ENCODE results near the gene EFHD1. TPM values are rescaled to one million over a fixed set of nuclear protein-coding genes. Genes with fewer than 3 reads are reported as not detected.
"Not testable (repeated sequence)": the region's sequence is repeated elsewhere in the genome, so short reads cannot be mapped to it uniquely, and the experiment has no call there.

The EFHD1 gene
- total and polyA plus RNA-seq, 4 donors = 85.8 to 236 (median 140) TPM

GRCh38 chr2:232700154-232700553, 66.8 kb downstream of the EFHD1 start:
- 85 to 95% methylated on average over 1 of the region's 1 CpG for WGBS, 2 donors
- peaks cover 0 to 6% of the 10 kb centered on the region in 2 donors for H3K4me1 ChIP-seq (ENCODE audit: control insufficient read depth in 1 of 2, insufficient read depth in 2 of 2, low read length in 2 of 2)

DNA sequence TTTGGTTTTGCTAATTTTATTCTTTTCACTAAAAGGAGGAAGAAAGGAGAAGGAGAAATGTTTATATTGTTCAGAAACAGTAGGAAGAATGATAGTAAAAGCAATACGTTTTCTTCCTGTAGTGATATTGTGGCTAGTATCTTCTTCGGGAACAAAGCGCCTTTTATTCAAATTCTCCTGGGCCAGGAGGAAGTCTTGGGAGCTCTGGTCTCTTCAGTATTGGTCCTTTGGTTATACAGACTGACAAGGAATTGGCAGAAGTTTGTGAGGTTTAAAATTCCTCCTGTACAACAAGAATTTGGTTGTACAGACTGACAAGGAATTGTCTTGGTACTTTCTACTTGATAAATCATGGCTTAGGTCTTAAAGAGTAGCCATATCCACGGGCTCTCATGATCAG, 73.7 kb downstream of the EFHD1 start:
- no peak for ATAC-seq (ENCODE audit: low FRiP score)
- Histone ChIP-seq H3K36me3 (ENCODE audit: control insufficient read depth in 1 of 2, insufficient read depth in 2 of 2, low read length in 1 of 2) (peaks cover 0 to 3% of the 10 kb centered on the region in 2 donors), H3K4me3 (ENCODE audit: low read length in 2 of 2) (no peak overlapping the region), H3K27me3 (ENCODE audit: control insufficient read depth in 1 of 2, insufficient read depth in 2 of 2, low read length in 1 of 2) (no peaks in the 10 kb centered on the region), H3K4me1 (ENCODE audit: control insufficient read depth in 1 of 2, insufficient read depth in 2 of 2, low read length in 2 of 2) (no peaks in the 10 kb centered on the region), H3K9me3 (ENCODE audit: control insufficient read depth, low read length) (no peaks in the 10 kb centered on the region), H3K27ac (ENCODE audit: low read depth in 1 of 2, low read length in 2 of 2) (no peak overlapping the region)
- intact Hi-C loops (cut with DNase I) = no loop called here
- DNase-seq = no peak
- WGBS, 2 donors = 91% methylated on average over 4 of the region's 4 CpGs

More at GRCh38 chr2:232700154-232700553, 66.8 kb downstream of the EFHD1 start:
- no peaks in the 10 kb centered on the region for H3K27me3 ChIP-seq (ENCODE audit: control insufficient read depth in 1 of 2, insufficient read depth in 2 of 2, low read length in 1 of 2)
- H3K36me3 ChIP-seq (ENCODE audit: control insufficient read depth in 1 of 2, insufficient read depth in 2 of 2, low read length in 1 of 2) = peaks cover 0 to 3% of the 10 kb centered on the region in 2 donors
- DNase-seq (no peak), ATAC-seq (ENCODE audit: low FRiP score) (no peak)
- H3K4me3 ChIP-seq (ENCODE audit: low read length in 2 of 2) = no peak overlapping the region
- H3K27ac ChIP-seq (ENCODE audit: low read depth in 1 of 2, low read length in 2 of 2) = no peak overlapping the region
- H3K9me3 ChIP-seq (ENCODE audit: control insufficient read depth, low read length) = no peaks in the 10 kb centered on the region
- intact Hi-C loops (cut with DNase I) = no loop called here

GRCh38 chr2:232713505-232713904, 80.1 kb downstream of the EFHD1 start:
- Histone ChIP-seq H3K27me3 (ENCODE audit: control insufficient read depth in 1 of 2, insufficient read depth in 2 of 2, low read length in 1 of 2) (no peaks in the 10 kb centered on the region), H3K27ac (ENCODE audit: low read depth in 1 of 2, low read length in 2 of 2) (no peak overlapping the region), H3K9me3 (ENCODE audit: control insufficient read depth, low read length) (no peaks in the 10 kb centered on the region), H3K4me1 (ENCODE audit: control insufficient read depth in 1 of 2, insufficient read depth in 2 of 2, low read length in 2 of 2) (no peaks in the 10 kb centered on the region), H3K4me3 (ENCODE audit: low read length in 2 of 2) (no peak overlapping the region), H3K36me3 (ENCODE audit: control insufficient read depth in 1 of 2, insufficient read depth in 2 of 2, low read length in 1 of 2) (no peaks in the 10 kb centered on the region)
- no peak for DNase-seq
- intact Hi-C loops (cut with DNase I) = no loop called here
- ATAC-seq (ENCODE audit: low FRiP score) = no peak

- ATAC-seq (ENCODE audit: low FRiP score) = no peak
- H3K27ac ChIP-seq (ENCODE audit: low read depth in 1 of 2, low read length in 2 of 2) = no peak overlapping the region
- intact Hi-C loops (cut with DNase I) = no loop called here
- H3K4me3 ChIP-seq (ENCODE audit: low read length in 2 of 2) = no peak overlapping the region
- no peaks in the 10 kb centered on the region for H3K9me3 ChIP-seq (ENCODE audit: control insufficient read depth, low read length)
- no peaks in the 10 kb centered on the region for H3K36me3 ChIP-seq (ENCODE audit: control insufficient read depth in 1 of 2, insufficient read depth in 2 of 2, low read length in 1 of 2)
- no peak for DNase-seq
- 86 to 90% methylated on average over 3 of the region's 3 CpGs for WGBS, 2 donors
- peaks cover 0 to 2% of the 10 kb centered on the region in 2 donors for H3K4me1 ChIP-seq (ENCODE audit: control insufficient read depth in 1 of 2, insufficient read depth in 2 of 2, low read length in 2 of 2)
- H3K27me3 ChIP-seq (ENCODE audit: control insufficient read depth in 1 of 2, insufficient read depth in 2 of 2, low read length in 1 of 2) = no peaks in the 10 kb centered on the region
Measured at GRCh38 chr2:232714969-232715368, 81.6 kb downstream of the EFHD1 start.

GRCh38 chr2:232720056-232720455, 86.7 kb downstream of the EFHD1 start:
- DNase-seq; H3K27ac ChIP-seq (ENCODE audit: low read depth in 1 of 2, low read length in 2 of 2); H3K9me3 ChIP-seq (ENCODE audit: control insufficient read depth, low read length); intact Hi-C loops (cut with DNase I); ATAC-seq (ENCODE audit: low FRiP score); H3K27me3 ChIP-seq (ENCODE audit: control insufficient read depth in 1 of 2, insufficient read depth in 2 of 2, low read length in 1 of 2); H3K36me3 ChIP-seq (ENCODE audit: control insufficient read depth in 1 of 2, insufficient read depth in 2 of 2, low read length in 1 of 2); H3K4me3 ChIP-seq (ENCODE audit: low read length in 2 of 2); H3K4me1 ChIP-seq (ENCODE audit: control insufficient read depth in 1 of 2, insufficient read depth in 2 of 2, low read length in 2 of 2): not testable (repeated sequence)

DNA sequence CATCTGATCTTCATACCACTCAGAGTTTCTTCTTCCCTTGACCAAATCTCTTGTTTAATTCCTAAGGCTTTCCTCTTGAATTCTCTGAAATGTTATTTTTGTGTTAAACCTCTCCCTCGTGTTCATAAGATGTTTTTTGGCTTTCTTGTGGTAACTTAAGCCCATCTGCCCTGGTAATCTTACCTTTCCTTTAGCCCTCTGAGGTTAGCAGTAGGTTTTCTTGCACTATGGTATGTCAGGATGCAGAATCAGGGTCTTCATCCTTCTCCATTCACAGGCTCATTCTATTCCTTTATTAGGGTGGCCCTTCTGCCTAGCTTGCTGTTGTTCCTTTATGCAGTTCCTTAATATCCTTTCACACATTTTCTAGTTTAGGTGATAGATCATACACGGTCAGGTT, 87.9 kb downstream of the EFHD1 start:
- H3K4me1 ChIP-seq (ENCODE audit: control insufficient read depth in 1 of 2, insufficient read depth in 2 of 2, low read length in 2 of 2) = peaks cover 4 to 9% of the 10 kb centered on the region in 2 donors
- no peaks in the 10 kb centered on the region for H3K27me3 ChIP-seq (ENCODE audit: control insufficient read depth in 1 of 2, insufficient read depth in 2 of 2, low read length in 1 of 2)
- DNase-seq (no peak), ATAC-seq (ENCODE audit: low FRiP score) (no peak)
- no peaks in the 10 kb centered on the region for H3K9me3 ChIP-seq (ENCODE audit: control insufficient read depth, low read length)
- H3K4me3 ChIP-seq (ENCODE audit: low read length in 2 of 2) = no peak overlapping the region
- intact Hi-C loops (cut with DNase I) = no loop called here
- H3K36me3 ChIP-seq (ENCODE audit: control insufficient read depth in 1 of 2, insufficient read depth in 2 of 2, low read length in 1 of 2) = peaks cover 2 to 3% of the 10 kb centered on the region in 2 donors
- no peak overlapping the region for H3K27ac ChIP-seq (ENCODE audit: low read depth in 1 of 2, low read length in 2 of 2)
- WGBS, 2 donors = 54 to 59% methylated on average over 2 of the region's 2 CpGs

GRCh38 chr2:232721882-232722281, 88.5 kb downstream of the EFHD1 start:
- no peak for DNase-seq

GRCh38 chr2:232723027-232723426, 89.6 kb downstream of the EFHD1 start:
- Histone ChIP-seq H3K27me3 (ENCODE audit: control insufficient read depth in 1 of 2, insufficient read depth in 2 of 2, low read length in 1 of 2) (no peaks in the 10 kb centered on the region), H3K36me3 (ENCODE audit: control insufficient read depth in 1 of 2, insufficient read depth in 2 of 2, low read length in 1 of 2) (peaks cover 2 to 3% of the 10 kb centered on the region in 2 donors), H3K27ac (ENCODE audit: low read depth in 1 of 2, low read length in 2 of 2) (no peak overlapping the region), H3K9me3 (ENCODE audit: control insufficient read depth, low read length) (no peaks in the 10 kb centered on the region), H3K4me1 (ENCODE audit: control insufficient read depth in 1 of 2, insufficient read depth in 2 of 2, low read length in 2 of 2) (peaks cover 4 to 9% of the 10 kb centered on the region in 2 donors), H3K4me3 (ENCODE audit: low read length in 2 of 2) (no peak overlapping the region)
- 79 to 85% methylated on average over 1 of the region's 1 CpG for WGBS, 2 donors
- intact Hi-C loops (cut with DNase I) = no loop called here
- ATAC-seq (ENCODE audit: low FRiP score) (no peak), DNase-seq (no peak)

More at GRCh38 chr2:232721882-232722281, 88.5 kb downstream of the EFHD1 start:
- H3K27ac ChIP-seq (ENCODE audit: low read depth in 1 of 2, low read length in 2 of 2) = no peak overlapping the region
- no peak for ATAC-seq (ENCODE audit: low FRiP score)
- intact Hi-C loops (cut with DNase I) = no loop called here
- 80 to 92% methylated on average over 2 of the region's 2 CpGs for WGBS, 2 donors
- peaks cover 2 to 3% of the 10 kb centered on the region in 2 donors for H3K36me3 ChIP-seq (ENCODE audit: control insufficient read depth in 1 of 2, insufficient read depth in 2 of 2, low read length in 1 of 2)
- no peak overlapping the region for H3K4me3 ChIP-seq (ENCODE audit: low read length in 2 of 2)
- H3K27me3 ChIP-seq (ENCODE audit: control insufficient read depth in 1 of 2, insufficient read depth in 2 of 2, low read length in 1 of 2) = no peaks in the 10 kb centered on the region
- H3K9me3 ChIP-seq (ENCODE audit: control insufficient read depth, low read length) = no peaks in the 10 kb centered on the region
- H3K4me1 ChIP-seq (ENCODE audit: control insufficient read depth in 1 of 2, insufficient read depth in 2 of 2, low read length in 2 of 2) = peaks cover 4 to 9% of the 10 kb centered on the region in 2 donors

- H3K36me3 ChIP-seq (ENCODE audit: control insufficient read depth in 1 of 2, insufficient read depth in 2 of 2, low read length in 1 of 2) = peaks cover 0 to 3% of the 10 kb centered on the region in 2 donors
- ATAC-seq (ENCODE audit: low FRiP score) = no peak
- intact Hi-C loops (cut with DNase I) = no loop called here
Measured at GRCh38 chr2:232728785-232729184, 95.4 kb downstream of the EFHD1 start.

More at GRCh38 chr2:232728785-232729184, 95.4 kb downstream of the EFHD1 start:
- Histone ChIP-seq H3K4me3 (ENCODE audit: low read length in 2 of 2) (no peak overlapping the region), H3K27ac (ENCODE audit: low read depth in 1 of 2, low read length in 2 of 2) (no peak overlapping the region), H3K4me1 (ENCODE audit: control insufficient read depth in 1 of 2, insufficient read depth in 2 of 2, low read length in 2 of 2) (peaks cover 0 to 2% of the 10 kb centered on the region in 2 donors), H3K27me3 (ENCODE audit: control insufficient read depth in 1 of 2, insufficient read depth in 2 of 2, low read length in 1 of 2) (no peaks in the 10 kb centered on the region), H3K9me3 (ENCODE audit: control insufficient read depth, low read length) (no peaks in the 10 kb centered on the region)
- no peak for DNase-seq
- 94 to 98% methylated on average over 3 of the region's 3 CpGs for WGBS, 2 donors

Data from aorta (tissue), 5 donors.